GM12874 (cell line): ENCODE measurements around the gene RAX.

Experiments used
- TF ChIP-seq, protein P1 (sequence below): IDR thresholded peaks from 2 replicates; pipeline ENCODE4 v1.5.1; 2011; ENCODE audit warnings: low read depth, mild to moderate bottlenecking, control low read depth, low read length, moderate library complexity; ENCODE audit not compliant: insufficient read depth

Gene RAX

DNA sequence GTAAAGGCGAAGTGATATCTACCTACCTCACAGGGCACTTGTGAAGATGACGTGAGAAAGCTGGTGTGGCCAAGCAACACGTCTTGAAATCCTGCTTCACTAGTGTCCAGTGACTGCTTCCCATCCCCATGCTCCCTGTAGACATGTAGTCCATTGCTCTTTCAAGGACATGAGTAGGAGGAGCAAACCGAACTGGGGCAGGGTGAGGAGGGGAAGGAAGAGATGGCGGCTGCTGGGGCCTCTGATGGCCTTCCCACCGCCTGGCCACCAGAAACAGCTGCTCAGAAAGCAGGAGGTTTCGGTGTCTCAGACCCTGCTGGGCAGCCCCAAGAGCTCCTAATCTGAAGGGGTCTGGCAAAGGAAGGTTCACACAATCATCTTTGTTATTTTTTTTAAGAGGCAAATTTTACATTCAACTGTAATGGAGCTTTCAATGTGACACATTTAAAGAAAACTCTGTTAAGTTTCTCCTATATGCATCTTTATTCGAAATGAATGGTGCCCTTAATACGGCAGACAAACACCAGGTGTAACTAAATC is 30.5 kb upstream of the RAX start:
- TF ChIP-seq, protein P1, sequence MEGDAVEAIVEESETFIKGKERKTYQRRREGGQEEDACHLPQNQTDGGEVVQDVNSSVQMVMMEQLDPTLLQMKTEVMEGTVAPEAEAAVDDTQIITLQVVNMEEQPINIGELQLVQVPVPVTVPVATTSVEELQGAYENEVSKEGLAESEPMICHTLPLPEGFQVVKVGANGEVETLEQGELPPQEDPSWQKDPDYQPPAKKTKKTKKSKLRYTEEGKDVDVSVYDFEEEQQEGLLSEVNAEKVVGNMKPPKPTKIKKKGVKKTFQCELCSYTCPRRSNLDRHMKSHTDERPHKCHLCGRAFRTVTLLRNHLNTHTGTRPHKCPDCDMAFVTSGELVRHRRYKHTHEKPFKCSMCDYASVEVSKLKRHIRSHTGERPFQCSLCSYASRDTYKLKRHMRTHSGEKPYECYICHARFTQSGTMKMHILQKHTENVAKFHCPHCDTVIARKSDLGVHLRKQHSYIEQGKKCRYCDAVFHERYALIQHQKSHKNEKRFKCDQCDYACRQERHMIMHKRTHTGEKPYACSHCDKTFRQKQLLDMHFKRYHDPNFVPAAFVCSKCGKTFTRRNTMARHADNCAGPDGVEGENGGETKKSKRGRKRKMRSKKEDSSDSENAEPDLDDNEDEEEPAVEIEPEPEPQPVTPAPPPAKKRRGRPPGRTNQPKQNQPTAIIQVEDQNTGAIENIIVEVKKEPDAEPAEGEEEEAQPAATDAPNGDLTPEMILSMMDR: no peak

DNA sequence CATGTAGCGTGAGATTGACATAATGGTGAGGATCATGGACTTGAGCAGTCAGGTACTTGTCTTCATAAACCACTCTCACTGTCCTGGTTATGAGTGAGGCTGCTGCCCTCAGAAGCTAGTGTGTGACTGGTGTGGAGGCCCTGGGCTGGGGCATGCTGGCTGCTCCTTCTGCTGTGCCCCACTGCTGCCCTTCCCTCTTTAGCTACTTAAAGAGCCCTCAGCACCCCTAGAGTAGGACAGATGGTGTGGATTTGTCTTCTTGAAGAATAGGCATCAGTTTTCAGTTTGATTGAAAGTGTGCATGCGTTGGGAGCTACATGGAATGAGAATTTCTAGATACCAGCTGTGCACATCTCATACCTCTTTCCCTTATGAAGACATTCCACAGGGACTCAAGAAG is 29.8 kb upstream of the RAX start:
- TF ChIP-seq, protein P1: no peak

DNA sequence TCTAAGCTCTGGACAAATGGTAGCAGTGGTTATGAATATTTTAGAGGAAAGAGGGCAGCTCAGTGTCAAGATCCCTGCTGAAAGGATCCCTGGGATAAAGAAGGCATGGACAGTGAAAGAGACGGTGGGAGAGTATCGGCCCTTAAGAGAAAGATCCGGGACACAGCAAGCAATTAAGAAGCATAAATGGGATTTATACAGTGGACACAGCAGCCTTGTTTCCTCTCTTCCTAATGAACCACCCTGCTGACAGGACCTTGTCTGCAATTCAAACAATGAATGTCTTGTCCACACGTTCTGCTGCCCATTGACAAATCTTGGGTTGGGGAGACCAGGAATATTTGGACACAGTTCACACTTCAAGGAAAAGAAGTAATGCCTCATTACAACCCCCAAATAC is 28.7 kb upstream of the RAX start:
- TF ChIP-seq, protein P1: no peak

DNA sequence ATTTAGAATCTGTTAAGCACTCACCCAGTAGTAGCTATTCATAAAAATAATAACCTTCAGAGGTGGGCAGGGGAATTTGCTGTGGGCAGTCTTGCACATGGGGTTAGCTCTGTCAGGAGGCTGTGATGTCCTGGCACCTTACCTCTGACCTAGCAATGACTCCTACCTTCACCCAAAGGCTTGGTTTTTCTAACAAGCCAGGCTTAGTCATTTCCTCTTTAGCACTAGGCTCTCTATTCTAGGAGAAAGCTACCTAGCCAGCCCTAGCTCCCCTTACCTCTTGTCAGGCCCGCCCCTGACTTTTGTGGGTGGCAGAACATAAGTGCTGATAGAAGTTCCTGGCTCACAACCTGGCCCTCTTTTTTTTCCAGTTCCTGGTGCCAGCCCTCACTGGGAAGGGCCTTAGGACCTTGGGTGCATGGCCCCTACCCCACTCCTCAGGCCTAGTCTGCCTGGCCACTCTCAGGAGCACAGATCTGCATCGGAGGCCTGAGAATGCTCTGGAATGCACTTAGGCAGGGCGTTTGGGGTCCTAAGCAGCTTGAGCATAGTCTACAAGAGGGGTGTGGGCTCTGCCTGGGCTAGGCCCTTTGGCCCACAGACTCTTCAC is 27.5 kb upstream of the RAX start:
- TF ChIP-seq, protein P1: no peak

DNA sequence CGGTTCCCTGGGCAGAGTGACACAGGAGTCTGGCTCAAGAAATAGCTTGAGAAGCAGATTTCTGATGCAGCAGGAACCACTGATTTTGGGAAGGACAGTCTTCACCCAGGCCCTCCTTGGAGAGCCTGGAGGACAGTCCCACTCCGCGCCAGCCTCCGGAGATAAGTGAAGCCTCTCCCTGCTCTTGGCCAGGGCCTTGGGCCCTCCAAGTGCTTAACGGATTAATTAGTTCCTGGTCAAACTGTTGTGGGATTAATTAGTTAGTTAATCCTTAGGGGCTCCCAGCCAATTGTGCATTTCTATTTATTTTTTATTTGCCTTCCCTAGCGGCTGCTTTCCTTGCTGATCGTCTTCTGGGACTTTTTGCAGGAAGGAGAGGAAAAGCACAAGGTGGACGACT is 25.6 kb upstream of the RAX start:
- TF ChIP-seq, protein P1: no peak

DNA sequence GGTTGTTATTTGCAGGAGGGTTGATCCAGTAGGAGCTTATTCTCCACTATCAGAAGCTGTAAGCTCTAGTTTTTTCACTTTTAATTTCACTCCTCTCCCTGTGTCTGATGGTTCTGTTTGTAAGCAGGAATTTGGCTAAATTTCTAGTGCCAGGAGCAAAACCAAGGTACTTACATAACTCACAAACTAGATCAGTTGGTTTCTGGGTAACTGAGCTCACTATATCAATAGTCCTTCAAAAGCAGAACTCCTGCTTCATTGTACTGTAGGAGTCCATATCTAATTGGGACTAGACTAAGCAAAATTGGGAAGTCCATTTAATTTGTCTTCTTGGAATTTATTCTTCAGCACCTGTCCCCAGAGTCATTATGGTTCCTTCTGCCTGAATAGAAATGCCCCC is 20.1 kb upstream of the RAX start:
- TF ChIP-seq, protein P1: no peak

DNA sequence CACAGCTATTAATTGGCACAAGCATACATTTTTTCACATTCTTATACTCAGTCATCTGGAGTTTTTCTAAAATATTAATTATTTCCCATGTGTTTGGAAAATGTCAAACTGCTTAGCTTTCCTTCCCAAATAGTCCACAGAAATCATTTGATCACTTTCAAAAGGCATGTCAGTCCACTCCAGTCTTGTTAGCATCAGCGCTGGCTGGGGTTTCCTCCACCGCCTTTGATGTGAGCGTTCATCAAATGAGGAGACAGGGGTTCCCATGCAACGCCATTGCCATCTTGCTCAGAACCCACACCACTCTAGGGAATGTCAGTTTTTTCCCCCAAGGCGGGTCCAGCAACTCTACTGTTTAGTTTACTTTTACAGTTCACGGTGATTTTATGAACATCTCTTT is 13.1 kb upstream of the RAX start:
- TF ChIP-seq, protein P1: no peak

DNA sequence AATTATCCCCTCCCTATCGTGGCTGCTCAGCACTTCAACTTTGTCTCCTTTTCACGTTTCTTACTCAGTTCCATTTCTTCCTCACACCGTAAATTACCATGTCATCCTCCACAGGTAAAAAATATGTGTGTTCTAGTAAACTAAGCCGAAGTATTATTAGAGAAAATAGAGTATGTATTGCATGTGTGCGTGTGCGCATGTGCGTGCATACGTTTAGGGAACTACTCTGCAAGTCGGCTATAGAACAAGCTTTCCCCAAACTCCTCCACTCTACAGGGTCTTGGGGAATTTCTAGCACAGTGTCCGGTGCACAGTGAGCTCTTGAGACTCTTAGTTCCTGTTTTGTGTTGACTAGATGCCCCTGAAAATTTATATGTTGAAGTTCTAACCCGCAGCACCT is 9.1 kb upstream of the RAX start:
- TF ChIP-seq, protein P1: no peak
